DOHH2 (cell line): ENCODE results near the gene PRKAG1.

ENCODE experiments used
- H3F3A ChIP-seq: fragments of 200-600 bp; sonication (generic), shearing (Covaris generic); 2 replicates; pipeline ENCODE4 v1.6.0; 2016; ENCODE audit warnings: antibody characterized with exemption, mild to moderate bottlenecking; ENCODE audit not compliant: control insufficient read depth, insufficient read depth
- H3K27ac ChIP-seq: fragments of 200-600 bp; sonication (generic); 2 replicates; pipeline ENCODE4 v1.5.1; 2014; ENCODE audit warnings: low read depth, mild to moderate bottlenecking, low read length, moderate library complexity
- H3K27me3 ChIP-seq: fragments of 200-600 bp; sonication (generic); 2 replicates; pipeline ENCODE4 v1.6.1; 2014; ENCODE audit warnings: mild to moderate bottlenecking, low read length, mixed read lengths; ENCODE audit not compliant: control insufficient read depth
- H3K36me3 ChIP-seq: fragments of 200-600 bp; sonication (generic); 2 replicates; pipeline ENCODE4 v1.6.1; 2014; ENCODE audit warnings: mild to moderate bottlenecking, low read length, moderate library complexity, mixed read lengths; ENCODE audit not compliant: control insufficient read depth
- H3K4me1 ChIP-seq: fragments of 200-600 bp; sonication (generic); 2 replicates; pipeline ENCODE4 v1.6.1; 2014; ENCODE audit warnings: mild to moderate bottlenecking, low read length, mixed read lengths; ENCODE audit not compliant: control insufficient read depth
- H3K4me2 ChIP-seq: fragments of 200-600 bp; sonication (generic); 2 replicates; pipeline ENCODE4 v1.6.0; 2014; ENCODE audit warnings: mild to moderate bottlenecking, low read length, moderate library complexity
- H3K4me3 ChIP-seq: fragments of 200-600 bp; sonication (generic); 2 replicates; pipeline ENCODE4 v1.5.1; 2014; ENCODE audit warnings: mild to moderate bottlenecking, low read length, mixed read lengths
- H3K79me2 ChIP-seq: fragments of 200-600 bp; sonication (generic); 2 replicates; pipeline ENCODE4 v1.6.1; 2014; ENCODE audit warnings: mild to moderate bottlenecking, low read length, mixed read lengths; ENCODE audit not compliant: control insufficient read depth
- H3K9me2 ChIP-seq: fragments of 200-600 bp; sonication (generic); replicated peaks from 2 replicates; pipeline ENCODE4 v1.6.1; 2014; ENCODE audit warnings: mild to moderate bottlenecking, low read length, mixed read lengths; ENCODE audit not compliant: control insufficient read depth
- H3K9me3 ChIP-seq: fragments of 200-600 bp; sonication (generic); 2 replicates; pipeline ENCODE4 v1.6.1; 2014; ENCODE audit warnings: antibody characterized with exemption, low read length, mixed read lengths; ENCODE audit not compliant: control insufficient read depth, insufficient read depth
- H4K20me1 ChIP-seq: fragments of 200-600 bp; sonication (generic); 2 replicates; pipeline ENCODE4 v1.6.0; 2014; ENCODE audit warnings: low read depth, mild to moderate bottlenecking, antibody characterized with exemption, low read length, moderate library complexity; ENCODE audit not compliant: control insufficient read depth, insufficient read depth
- CTCF ChIP-seq: fragments of 200-600 bp; sonication (generic); IDR thresholded peaks from one replicate; pipeline ENCODE4 v1.5.1; 2014; ENCODE audit warnings: antibody characterized with exemption, mild to moderate bottlenecking, low read depth, low read length; ENCODE audit not compliant: poor library complexity, severe bottlenecking
- EZH2phosphoT487 ChIP-seq: fragments of 200-600 bp; sonication (generic); IDR thresholded peaks from 2 replicates; pipeline ENCODE4 v1.6.1; 2017; ENCODE audit warnings: borderline replicate concordance, mild to moderate bottlenecking, antibody characterized with exemption, low read length, moderate library complexity, mixed read lengths

PRKAG1 gene

GRCh38 chr12:49032679-49033447, 14.3 kb upstream of the PRKAG1 start:
- Histone ChIP-seq H4K20me1 (peaks cover 4% of the 10 kb centered on the region; the same call in 1 of the 2 replicates), H3K27me3 (no peaks in the 10 kb centered on the region), H3K36me3 (peaks cover 97% of the 10 kb centered on the region), H3K79me2 (no peaks in the 10 kb centered on the region), H3K4me1 (no peaks in the 10 kb centered on the region), H3K27ac (no peak overlapping the region), H3K4me2 (no peak overlapping the region), H3K9me3 (no peaks in the 10 kb centered on the region), H3K4me3 (no peak overlapping the region), H3F3A (no peaks in the 10 kb centered on the region), H3K9me2 (no peaks in the 10 kb centered on the region)
- no peak for TF ChIP-seq EZH2phosphoT487
- no peak for TF ChIP-seq CTCF

GRCh38 chr12:49032276-49032675, 13.7 kb upstream of the PRKAG1 start:
- peaks cover 4% of the 10 kb centered on the region; the same call in 1 of the 2 replicates for H4K20me1 ChIP-seq
- H3F3A ChIP-seq, result no peaks in the 10 kb centered on the region
- no peaks in the 10 kb centered on the region for H3K9me3 ChIP-seq
- H3K4me1 ChIP-seq, result no peaks in the 10 kb centered on the region
- H3K9me2 ChIP-seq, result no peaks in the 10 kb centered on the region
- no peak for TF ChIP-seq EZH2phosphoT487
- TF ChIP-seq CTCF, result no peak
- H3K27ac ChIP-seq, result no peak overlapping the region
- no peaks in the 10 kb centered on the region for H3K79me2 ChIP-seq
- peaks cover 96% of the 10 kb centered on the region for H3K36me3 ChIP-seq
- H3K27me3 ChIP-seq, result no peaks in the 10 kb centered on the region
- no peak overlapping the region for H3K4me3 ChIP-seq
- H3K4me2 ChIP-seq, result no peak overlapping the region

- TF ChIP-seq EZH2phosphoT487, result no peak
- TF ChIP-seq CTCF, result no peak
- peaks cover 4% of the 10 kb centered on the region; the same call in 1 of the 2 replicates for H4K20me1 ChIP-seq
These were observed 13.1 kb upstream of the PRKAG1 start for GRCh38 chr12:49031573-49032161.

More at GRCh38 chr12:49031573-49032161, 13.1 kb upstream of the PRKAG1 start:
- no peaks in the 10 kb centered on the region for H3K9me2 ChIP-seq
- H3K9me3 ChIP-seq, result no peaks in the 10 kb centered on the region
- no peak overlapping the region for H3K27ac ChIP-seq
- no peaks in the 10 kb centered on the region for H3K27me3 ChIP-seq
- no peaks in the 10 kb centered on the region for H3F3A ChIP-seq
- H3K4me3 ChIP-seq, result no peak overlapping the region
- H3K4me2 ChIP-seq, result no peak overlapping the region
- H3K79me2 ChIP-seq, result no peaks in the 10 kb centered on the region
- no peaks in the 10 kb centered on the region for H3K4me1 ChIP-seq
- peaks cover 95% of the 10 kb centered on the region for H3K36me3 ChIP-seq
